Endothelial cell of umbilical vein (primary cell): ENCODE data around the gene COG2. TPM values are rescaled to one million over a fixed set of nuclear protein-coding genes. Genes with fewer than 3 reads are reported as not detected.

Experiments used
- BruUV-seq: library from RNA; stranded (reverse); fragments of 400-500 nt; replicated peaks from 2 replicates; lab custom pipeline; 2021; lab: Mats Ljungman, UMichigan
- CTCF ChIA-PET: fragments of 300-600, 350-600 bp; sonication (Branson Sonifier 250); formaldehyde crosslinking; loops from one replicate; lab custom pipeline; 2021; ENCODE audit warnings: antibody characterized with exemption, inconsistent platforms; lab: Charles Lee
- POLR2A ChIA-PET: fragments of 300-600, 350-600 bp; sonication (Branson Sonifier 250); formaldehyde crosslinking; loops from one replicate; lab custom pipeline; 2021; ENCODE audit warnings: antibody characterized with exemption, inconsistent platforms; lab: Charles Lee
- DNase-seq: peaks from one replicate; pipeline ENCODE4 v3.0.0-alpha.2; 2011; ENCODE audit warnings: low read depth, low spot score
- FAIRE-seq: peaks from 2 replicates; lab custom pipeline; 2011; peaks lifted over from hg19 to GRCh38; lab: Jason Lieb, UNC
- H2AFZ ChIP-seq: 2 replicates; pipeline ENCODE4 v1.6.0; 2012; ENCODE audit warnings: low read depth, low read length, control low read depth, inconsistent platforms
- H3K27ac ChIP-seq: 2 replicates; pipeline ENCODE4 v1.5.1; 2011; ENCODE audit warnings: low read depth, mild to moderate bottlenecking, control low read depth, low read length, moderate library complexity; ENCODE audit not compliant: insufficient read depth
- H3K27me3 ChIP-seq, 2 experiments: 2 replicates each; pipeline versions ENCODE4 v1.6.0 to v1.6.1; 2011; ENCODE audit warnings: low read length in 2 of 2, mixed read lengths in 1 of 2; ENCODE audit not compliant: control insufficient read depth in 2 of 2, insufficient read depth in 2 of 2
- H3K36me3 ChIP-seq, 2 experiments: 2 replicates in 1 of 2; 3 replicates in 1 of 2; pipeline ENCODE4 v1.5.1; 2011; ENCODE audit warnings: low read length in 2 of 2, mild to moderate bottlenecking in 1 of 2, moderate library complexity in 1 of 2; ENCODE audit not compliant: control insufficient read depth in 2 of 2, insufficient read depth in 2 of 2; ENCODE audit errors: extremely low read depth in 1 of 2
- H3K4me1 ChIP-seq: 3 replicates; pipeline ENCODE4 v1.5.1; 2011; ENCODE audit warnings: mild to moderate bottlenecking, low read length; ENCODE audit not compliant: control insufficient read depth, insufficient read depth; ENCODE audit errors: extremely low read depth
- H3K4me2 ChIP-seq: 2 replicates; pipeline ENCODE4 v1.6.1; 2011; ENCODE audit warnings: low read length, control low read depth, mixed read lengths; ENCODE audit not compliant: insufficient read depth
- H3K4me3 ChIP-seq, 3 experiments: fragments of 200-600 bp in 1 of 3; sonication (generic), shearing (Covaris generic) in 1 of 3; replicated peaks in 1 of 3; 2 replicates each; pipeline ENCODE4 v1.5.1; 2011 to 2016; ENCODE audit warnings: control low read depth in 3 of 3, low read length in 3 of 3, mild to moderate bottlenecking in 2 of 3, inconsistent platforms in 1 of 3, low read depth in 1 of 3, moderate library complexity in 1 of 3; ENCODE audit not compliant: insufficient read depth in 1 of 3
- H3K79me2 ChIP-seq: 2 replicates; pipeline ENCODE4 v1.6.0; 2012; ENCODE audit warnings: low read length, inconsistent platforms; ENCODE audit not compliant: control insufficient read depth, insufficient read depth
- H3K9ac ChIP-seq: replicated peaks from 2 replicates; pipeline ENCODE3; 2011; ENCODE audit warnings: low read length, control low read depth; ENCODE audit not compliant: insufficient read depth; ENCODE audit errors: extremely low read depth
- H3K9me1 ChIP-seq: replicated peaks from 3 replicates; pipeline ENCODE4 v1.6.0; 2011; ENCODE audit warnings: mild to moderate bottlenecking, low read length; ENCODE audit not compliant: control insufficient read depth, insufficient read depth; ENCODE audit errors: extremely low read depth
- H3K9me3 ChIP-seq: replicated peaks from 2 replicates; pipeline ENCODE4 v1.5.1; 2012; ENCODE audit warnings: low read length, inconsistent platforms; ENCODE audit not compliant: control insufficient read depth, insufficient read depth
- H4K20me1 ChIP-seq: replicated peaks from 2 replicates; pipeline ENCODE3; 2011; ENCODE audit warnings: mild to moderate bottlenecking, low read length; ENCODE audit not compliant: control insufficient read depth, insufficient read depth; ENCODE audit errors: extremely low read depth
- EZH2 ChIP-seq: IDR thresholded peaks from 2 replicates; pipeline ENCODE4 v1.6.1; 2012; ENCODE audit warnings: borderline replicate concordance, low read depth, mild to moderate bottlenecking, moderate library complexity, low read length, inconsistent platforms; ENCODE audit not compliant: severe bottlenecking
- FOS ChIP-seq: IDR thresholded peaks from 2 replicates; pipeline ENCODE4 v1.6.1; 2011; ENCODE audit warnings: mild to moderate bottlenecking, low read length, moderate library complexity, borderline replicate concordance; ENCODE audit not compliant: insufficient read depth
- GATA2 ChIP-seq: IDR thresholded peaks from 2 replicates; pipeline ENCODE4 v1.7.0; 2011; ENCODE audit warnings: low read depth, mild to moderate bottlenecking, moderate library complexity, mixed read lengths, low read length; ENCODE audit not compliant: insufficient read length, insufficient read depth
- JUN ChIP-seq: IDR thresholded peaks from 2 replicates; pipeline ENCODE4 v1.6.1; 2011; ENCODE audit warnings: borderline replicate concordance, low read depth; ENCODE audit not compliant: insufficient read length, insufficient read depth
- MYC ChIP-seq: IDR thresholded peaks from one replicate; pipeline ENCODE4 v1.6.1; 2011; ENCODE audit warnings: mild to moderate bottlenecking, low read depth, low read length
- POLR2A ChIP-seq: IDR thresholded peaks from 2 replicates; pipeline ENCODE4 v1.6.1; 2012; ENCODE audit warnings: low read depth, mild to moderate bottlenecking, control low read depth, low read length
- POLR2AphosphoS5 ChIP-seq: IDR thresholded peaks from 2 replicates; pipeline ENCODE4 v1.6.1; 2012; ENCODE audit warnings: low read depth, mild to moderate bottlenecking, control low read depth, low read length, moderate library complexity; ENCODE audit not compliant: insufficient read depth
- dilution Hi-C: fragments of 300-500 bp; cut with MboI; formaldehyde crosslinking; loops from one replicate; pipeline ENCODE4 v1.15.0; 2019; ENCODE audit warnings: low sequenced_read_pairs; ENCODE audit not compliant: extremely low pct_ligation_motif_present
- intact Hi-C: fragments of 100-400 bp; cut with micrococcal nuclease; formaldehyde crosslinking; loops from one replicate; pipeline ENCODE4 v1.10.0; 2022
- polyA plus RNA-seq, 4 experiments: library from polyadenylated mRNA; depleted of rRNA in 3 of 4; stranded (reverse) in 3 of 4; unstranded in 1 of 4; fragments of >200 nt; gene quantifications; 2 replicates each; pipeline versions ENCODE4 v1.2.1 to v1.2.3, GENCODE V29; 2011 to 2012; ENCODE audit warnings: missing spikeins in 1 of 4
- total RNA-seq: library from RNA; stranded (reverse); gene quantifications from 2 replicates; pipeline ENCODE4 v1.2.3, GENCODE V29; 2021
- TF ChIP-seq, protein P1 (sequence below), 2 donors: IDR thresholded peaks; 1 replicate in 1 of 2; 2 replicates in 1 of 2; pipeline ENCODE4 v1.5.1; 2011; ENCODE audit warnings: low read length in 2 of 2, mild to moderate bottlenecking in 2 of 2, moderate library complexity in 2 of 2, control low read depth in 1 of 2, inconsistent platforms in 1 of 2, low read depth in 1 of 2; ENCODE audit not compliant: insufficient read depth in 1 of 2; ENCODE audit errors: extremely low read depth in 1 of 2
- TF ChIP-seq, protein P2 (sequence below): IDR thresholded peaks from 2 replicates; pipeline ENCODE4 v1.6.1; 2011; ENCODE audit not compliant: insufficient read depth, insufficient read length

Gene COG2
- total and polyA plus RNA-seq, 2 donors (not counting 3 experiments of a cell fraction or from before 2014, with no cell fraction given) = 7.6 to 24.2 TPM

DNA sequence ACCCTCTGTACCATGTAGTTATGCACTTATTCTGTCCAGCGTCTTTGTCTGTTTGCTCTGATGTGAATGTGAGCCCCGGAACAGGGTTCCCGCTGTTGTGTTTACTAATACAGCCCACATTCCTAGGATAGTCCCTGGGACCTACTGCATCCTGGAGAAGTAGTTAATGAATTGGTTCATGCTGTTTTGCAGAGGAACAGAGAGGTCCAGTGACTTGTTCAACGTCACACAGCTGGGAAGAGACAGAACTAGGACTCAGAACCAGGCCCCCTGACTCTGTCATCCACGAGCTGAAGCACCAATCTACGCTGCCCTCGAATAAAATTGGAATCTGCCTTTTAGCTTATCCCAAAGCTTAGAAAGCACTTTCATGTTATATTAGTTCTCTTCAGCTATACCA lies 70.9 kb downstream of the COG2 start:
- no TSS peak for BruUV-seq
- TF ChIP-seq, protein P1, sequence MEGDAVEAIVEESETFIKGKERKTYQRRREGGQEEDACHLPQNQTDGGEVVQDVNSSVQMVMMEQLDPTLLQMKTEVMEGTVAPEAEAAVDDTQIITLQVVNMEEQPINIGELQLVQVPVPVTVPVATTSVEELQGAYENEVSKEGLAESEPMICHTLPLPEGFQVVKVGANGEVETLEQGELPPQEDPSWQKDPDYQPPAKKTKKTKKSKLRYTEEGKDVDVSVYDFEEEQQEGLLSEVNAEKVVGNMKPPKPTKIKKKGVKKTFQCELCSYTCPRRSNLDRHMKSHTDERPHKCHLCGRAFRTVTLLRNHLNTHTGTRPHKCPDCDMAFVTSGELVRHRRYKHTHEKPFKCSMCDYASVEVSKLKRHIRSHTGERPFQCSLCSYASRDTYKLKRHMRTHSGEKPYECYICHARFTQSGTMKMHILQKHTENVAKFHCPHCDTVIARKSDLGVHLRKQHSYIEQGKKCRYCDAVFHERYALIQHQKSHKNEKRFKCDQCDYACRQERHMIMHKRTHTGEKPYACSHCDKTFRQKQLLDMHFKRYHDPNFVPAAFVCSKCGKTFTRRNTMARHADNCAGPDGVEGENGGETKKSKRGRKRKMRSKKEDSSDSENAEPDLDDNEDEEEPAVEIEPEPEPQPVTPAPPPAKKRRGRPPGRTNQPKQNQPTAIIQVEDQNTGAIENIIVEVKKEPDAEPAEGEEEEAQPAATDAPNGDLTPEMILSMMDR (IDR thresholded peaks at IDR 0.05; ENCODE audit: extremely low read depth in 1 of 2, insufficient read depth in 1 of 2, low read depth in 1 of 2, low read length in 2 of 2) = no peak
- TF ChIP-seq FOS (no peak), POLR2A (no peak), MYC (no peak), JUN (no peak), POLR2AphosphoS5 (no peak), EZH2 (no peak), GATA2 (no peak)
- TF ChIP-seq, protein P2, sequence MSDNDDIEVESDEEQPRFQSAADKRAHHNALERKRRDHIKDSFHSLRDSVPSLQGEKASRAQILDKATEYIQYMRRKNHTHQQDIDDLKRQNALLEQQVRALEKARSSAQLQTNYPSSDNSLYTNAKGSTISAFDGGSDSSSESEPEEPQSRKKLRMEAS = no peak
- ChIA-PET POLR2A (no interaction called here), CTCF (no interaction called here)
- no peaks in the 10 kb centered on the region for H3K4me1 ChIP-seq
- dilution Hi-C loops = no loop called here
- no peaks in the 10 kb centered on the region for H3K79me2 ChIP-seq
- no peaks in the 10 kb centered on the region for H3K27me3 ChIP-seq
- intact Hi-C loops = no loop called here
- no peak overlapping the region for H2AFZ ChIP-seq
- FAIRE-seq = no peak
- no peak overlapping the region for H3K4me2 ChIP-seq
- no peak overlapping the region for H3K4me3 ChIP-seq
- H3K9ac ChIP-seq = no peak overlapping the region
- no peak for DNase-seq
- H3K36me3 ChIP-seq = no peaks in the 10 kb centered on the region
- no peaks in the 10 kb centered on the region for H4K20me1 ChIP-seq
- H3K9me1 ChIP-seq = no peaks in the 10 kb centered on the region
- H3K27ac ChIP-seq = no peak overlapping the region
- H3K9me3 ChIP-seq = no peaks in the 10 kb centered on the region
